Caco-2 (cell line): Measurements from ENCODE around the gene GREB1. TPM values are rescaled to one million over a fixed set of nuclear protein-coding genes. Genes with fewer than 3 reads are reported as not detected.

Source experiments
- BruUV-seq: library from RNA; stranded (reverse); fragments of 400-500 nt; replicated peaks from 2 replicates; lab custom pipeline; 2021; lab: Mats Ljungman, UMichigan
- CTCF ChIA-PET: fragments of 300-600 bp; sonication (Branson Sonifier 250); formaldehyde crosslinking; loops from one replicate; lab custom pipeline; 2022; ENCODE audit warnings: antibody characterized with exemption; lab: Charles Lee
- POLR2A ChIA-PET: fragments of 300-600 bp; sonication (Branson Sonifier 250); formaldehyde crosslinking; loops from one replicate; lab custom pipeline; 2022; ENCODE audit warnings: antibody characterized with exemption; lab: Charles Lee
- DNase-seq, 2 experiments: peaks; one replicate each; pipeline versions ENCODE4 v3.0.0 to v3.0.0-alpha.2; 2020 to 2022
- H3K27me3 ChIP-seq: replicated peaks from 2 replicates; pipeline ENCODE4 v1.6.0; 2011; ENCODE audit warnings: low read length; ENCODE audit not compliant: control insufficient read depth, insufficient read depth
- H3K36me3 ChIP-seq: 2 replicates; pipeline ENCODE4 v1.5.1; 2011; ENCODE audit warnings: low read length; ENCODE audit not compliant: control insufficient read depth, insufficient read depth
- H3K4me1 ChIP-seq: fragments of 250-450 bp; sonication (Bioruptor Pico); 2 replicates; pipeline ENCODE4 v1.5.1; 2020; ENCODE audit warnings: mild to moderate bottlenecking
- H3K4me3 ChIP-seq: 2 replicates; pipeline ENCODE4 v1.5.1; 2011; ENCODE audit warnings: low read depth, mild to moderate bottlenecking, control low read depth, low read length
- H3K9me3 ChIP-seq: fragments of 250-450 bp; sonication (Bioruptor Pico); 2 replicates; pipeline ENCODE4 v1.5.1; 2020; ENCODE audit warnings: mild to moderate bottlenecking, moderate library complexity
- H3K27ac Mint-ChIP-seq: one replicate; pipeline ENCODE4 v1.8.0; 2022; ENCODE audit warnings: mixed read lengths; ENCODE audit not compliant: unreplicated experiment
- H3K27me3 Mint-ChIP-seq: one replicate; pipeline ENCODE4 v1.8.0; 2022; ENCODE audit warnings: mixed read lengths; ENCODE audit not compliant: insufficient read depth, unreplicated experiment
- H3K36me3 Mint-ChIP-seq: one replicate; pipeline ENCODE4 v1.8.0; 2022; ENCODE audit warnings: mild to moderate bottlenecking, mixed read lengths; ENCODE audit not compliant: insufficient read depth, unreplicated experiment
- H3K4me1 Mint-ChIP-seq: one replicate; pipeline ENCODE4 v1.8.0; 2022; ENCODE audit warnings: low read depth, mixed read lengths; ENCODE audit not compliant: unreplicated experiment
- H3K4me3 Mint-ChIP-seq: one replicate; pipeline ENCODE4 v1.8.0; 2022; ENCODE audit warnings: mild to moderate bottlenecking, moderate library complexity, mixed read lengths; ENCODE audit not compliant: unreplicated experiment
- H3K9me3 Mint-ChIP-seq: one replicate; pipeline ENCODE4 v1.8.0; 2022; ENCODE audit warnings: mixed read lengths; ENCODE audit not compliant: unreplicated experiment
- CTCF ChIP-seq, 2 experiments: fragments of 200-600 bp in 1 of 2; IDR thresholded peaks; 1 replicate in 1 of 2; 2 replicates in 1 of 2; pipeline versions ENCODE4 v1.5.1 to v1.8.0; 2011 to 2022; ENCODE audit warnings: antibody characterized with exemption in 1 of 2, control low read depth in 1 of 2, inconsistent platforms in 1 of 2, low read depth in 1 of 2, low read length in 1 of 2, mild to moderate bottlenecking in 1 of 2, moderate library complexity in 1 of 2; ENCODE audit not compliant: insufficient read depth in 1 of 2, severe bottlenecking in 1 of 2, unreplicated experiment in 1 of 2
- intact Hi-C: fragments of 100-400 bp; cut with micrococcal nuclease; formaldehyde crosslinking; loops from one replicate; pipeline ENCODE4 v1.10.0; 2022; ENCODE audit not compliant: unreplicated experiment
- total RNA-seq: library from RNA; stranded (reverse); gene quantifications from 2 replicates; pipeline ENCODE4 v1.2.3, GENCODE V29; 2022

The GREB1 gene
- total RNA-seq, 1 experiment from 2014 or later, result 2.4 TPM

- H3K27me3 ChIP-seq, result no peaks in the 10 kb centered on the region
- H3K4me1 ChIP-seq, result no peaks in the 10 kb centered on the region
- no peak overlapping the region for H3K4me3 ChIP-seq
- no peaks in the 10 kb centered on the region for H3K4me1 Mint-ChIP-seq
- H3K27ac Mint-ChIP-seq, result no peak overlapping the region
- H3K4me3 Mint-ChIP-seq, result no peak overlapping the region
- intact Hi-C loops, result no loop called here
- TF ChIP-seq CTCF (IDR thresholded peaks at IDR 0.05; ENCODE audit: insufficient read depth in 1 of 2, low read depth in 1 of 2, low read length in 1 of 2, severe bottlenecking in 1 of 2, unreplicated experiment in 1 of 2), result no peak
- ChIA-PET CTCF (interaction anchor here (0.7 kb wide), 1 partner anchor 62 kb away, joined by 3 read pairs; no protein-coding TSS in a partner anchor), POLR2A (no interaction called here)
- no TSS peak for BruUV-seq
- no peaks in the 10 kb centered on the region for H3K9me3 Mint-ChIP-seq
- peaks cover 3% of the 10 kb centered on the region for H3K27me3 Mint-ChIP-seq
- H3K9me3 ChIP-seq, result no peaks in the 10 kb centered on the region
- peaks cover 11% of the 10 kb centered on the region for H3K36me3 Mint-ChIP-seq
- no peak for DNase-seq
- no peaks in the 10 kb centered on the region for H3K36me3 ChIP-seq
Observed at GRCh38 chr2:11615209-11615608, 81.4 kb downstream of the GREB1 start.

- Histone ChIP-seq H3K9me3 (no peaks in the 10 kb centered on the region), H3K4me3 (no peak overlapping the region), H3K36me3 (no peaks in the 10 kb centered on the region), H3K4me1 (no peaks in the 10 kb centered on the region), H3K27me3 (no peaks in the 10 kb centered on the region)
- H3K4me1 Mint-ChIP-seq, result no peaks in the 10 kb centered on the region
- no peaks in the 10 kb centered on the region for H3K9me3 Mint-ChIP-seq
- no peak for DNase-seq
- no peak for TF ChIP-seq CTCF (IDR thresholded peaks at IDR 0.05; ENCODE audit: insufficient read depth in 1 of 2, low read depth in 1 of 2, low read length in 1 of 2, severe bottlenecking in 1 of 2, unreplicated experiment in 1 of 2)
- ChIA-PET CTCF (interaction anchor here (0.6 kb wide), 1 partner anchor 17 kb away, joined by 4 read pairs; no protein-coding TSS in a partner anchor), POLR2A (no interaction called here)
- H3K27me3 Mint-ChIP-seq, result peaks cover 3% of the 10 kb centered on the region
- intact Hi-C loops, result no loop called here
- no peak overlapping the region for H3K27ac Mint-ChIP-seq
- H3K4me3 Mint-ChIP-seq, result no peak overlapping the region
- no TSS peak for BruUV-seq
- peaks cover 11% of the 10 kb centered on the region for H3K36me3 Mint-ChIP-seq
Observed at GRCh38 chr2:11616097-11616687, 82.3 kb downstream of the GREB1 start.

GRCh38 chr2:11616851-11617415 is 83.1 kb downstream of the GREB1 start:
- Mint-ChIP-seq H3K36me3 (peaks cover 6% of the 10 kb centered on the region), H3K27ac (no peak overlapping the region), H3K4me3 (no peak overlapping the region), H3K9me3 (no peaks in the 10 kb centered on the region), H3K4me1 (no peaks in the 10 kb centered on the region), H3K27me3 (peaks cover 3% of the 10 kb centered on the region)
- no peak for DNase-seq
- Histone ChIP-seq H3K36me3 (no peaks in the 10 kb centered on the region), H3K9me3 (no peaks in the 10 kb centered on the region), H3K4me3 (no peak overlapping the region), H3K4me1 (no peaks in the 10 kb centered on the region), H3K27me3 (no peaks in the 10 kb centered on the region)
- POLR2A ChIA-PET, result no interaction called here
- BruUV-seq, result no TSS peak
- no peak for TF ChIP-seq CTCF (IDR thresholded peaks at IDR 0.05; ENCODE audit: insufficient read depth in 1 of 2, low read depth in 1 of 2, low read length in 1 of 2, severe bottlenecking in 1 of 2, unreplicated experiment in 1 of 2)
- CTCF ChIA-PET, result interaction anchor here (0.6 kb wide), 1 partner anchor 17 kb away, joined by 4 read pairs; no protein-coding TSS in a partner anchor
- intact Hi-C loops, result no loop called here
